Ovary (tissue), 9 donors: ENCODE results near the gene CNTNAP5. TPM values are rescaled to one million over a fixed set of nuclear protein-coding genes. Genes with fewer than 3 reads are reported as not detected.

Experiments
- DNase-seq, 5 donors: peaks; one replicate each; pipeline ENCODE4 v3.0.0-alpha.2; 2019 to 2020
- H3K27ac ChIP-seq, 2 donors: fragments of 200-600 bp; one replicate each; pipeline versions ENCODE4 v1.5.1 to v1.8.0; 2019 to 2022
- H3K27me3 ChIP-seq: fragments of 200-600 bp; one replicate; pipeline ENCODE4 v1.8.0; 2022
- H3K36me3 ChIP-seq: fragments of 200-600 bp; sonication (generic); one replicate; pipeline ENCODE4 v1.5.1; 2019
- H3K4me1 ChIP-seq: one replicate; pipeline ENCODE4 v1.8.1; 2013; ENCODE audit warnings: mild to moderate bottlenecking, moderate library complexity; ENCODE audit not compliant: insufficient read depth
- H3K4me3 ChIP-seq: fragments of 200-600 bp; sonication (generic); one replicate; pipeline ENCODE4 v1.5.1; 2017
- H3K9me3 ChIP-seq, 2 donors: fragments of 200-600 bp in 1 of 2; sonication (generic) in 1 of 2; one replicate each; pipeline versions ENCODE4 v1.5.1 to v1.8.1; 2013 to 2019; ENCODE audit warnings: mild to moderate bottlenecking in 1 of 2, moderate library complexity in 1 of 2
- CTCF ChIP-seq, 3 donors: fragments of 450-650 bp in 2 of 3; fragments of 200-600 bp in 1 of 3; IDR thresholded peaks; one replicate each; pipeline versions ENCODE4 v1.5.1 to v1.8.0; 2016 to 2022; ENCODE audit warnings: antibody characterized with exemption in 3 of 3, mild to moderate bottlenecking in 1 of 3
- EP300 ChIP-seq: sonication (generic); formaldehyde crosslinking; IDR thresholded peaks from one replicate; pipeline ENCODE4 v1.6.1; 2017; ENCODE audit warnings: antibody characterized with exemption
- POLR2A ChIP-seq: fragments of 450-650 bp; IDR thresholded peaks from one replicate; pipeline ENCODE4 v1.6.1; 2017; ENCODE audit warnings: antibody characterized with exemption, mild to moderate bottlenecking, moderate library complexity
- WGBS, 3 donors: extraction: QIAGEN DNeasy Blood & Tissue Kit in 1 of 3; methylation state at CpG; one replicate each; pipeline versions ENCODE4 v1.1.5 to v1.1.7; 2013 to 2017; 5-methylcytosine and 5-hydroxymethylcytosine counted together
- intact Hi-C, 4 donors: fragments of 100-400 bp; cut with DNase I; formaldehyde crosslinking; loops; one replicate each; pipeline versions ENCODE4 v1.11.0 to v1.15.1; 2022 to 2023
- polyA plus RNA-seq, 2 donors: library from polyadenylated mRNA; stranded (reverse); fragments of 200-250 nt in 1 of 2; fragments of 350-450 nt in 1 of 2; fragmentation: Illumina TruSeq in 1 of 2; extraction: RNeasy Lipid Tissue Mini Kit (QIAGEN cat#74804) in 1 of 2; gene quantifications; one replicate each; pipeline ENCODE4 v1.2.3, GENCODE V29; 2013 to 2014
- total RNA-seq, 7 donors: library from RNA; depleted of rRNA in 2 of 7; stranded (reverse); fragments of >200 nt in 2 of 7; fragmentation: NEBNext Ultra II Directional in 3 of 7; extraction: Animal tissue kit (Norgen Biotek cat#: 25700) in 3 of 7; gene quantifications; one replicate each; pipeline versions ENCODE4 v1.1.0 to v1.2.4, GENCODE V29; 2016 to 2023
- donor health status: DM: no; HTN: no; CAD: no; lungs with moderate emphysema.
- donor health status: DM: no; HTN: no; CAD: no.
- donor health status: Bipolar disorder and iron deficiency.
- donor health status: DM: yes; HTN: yes; CAD: no.
- donor health status: DM: no; HTN: no; CAD: no.
- donor health status: DM: yes; HTN: yes; CAD: no.

CNTNAP5 gene
- total and polyA plus RNA-seq, 9 donors = not detected

GRCh38 chr2:124272261-124272841, 247.3 kb downstream of the CNTNAP5 start:
- Histone ChIP-seq H3K4me3 (no peak overlapping the region), H3K27me3 (no peaks in the 10 kb centered on the region), H3K27ac (no peak overlapping the region), H3K9me3 (no peaks in the 10 kb centered on the region), H3K4me1 (no peaks in the 10 kb centered on the region), H3K36me3 (no peaks in the 10 kb centered on the region)
- intact Hi-C loops = no loop called here
- 46 to 56% (median 55%) methylated on average over 1 of the region's 1 CpG for WGBS, 3 donors
- no peak for DNase-seq
- TF ChIP-seq CTCF (IDR thresholded peaks at IDR 0.05) (no peak), POLR2A (no peak), EP300 (no peak)

GRCh38 chr2:124281541-124281940, 256.5 kb downstream of the CNTNAP5 start:
- Histone ChIP-seq H3K36me3 (no peaks in the 10 kb centered on the region), H3K27me3 (no peaks in the 10 kb centered on the region), H3K9me3 (no peaks in the 10 kb centered on the region), H3K27ac (no peak overlapping the region), H3K4me1 (no peaks in the 10 kb centered on the region), H3K4me3 (no peak overlapping the region)
- WGBS, 3 donors = 76 to 78% (median 77%) methylated on average over 10 of the region's 10 CpGs
- intact Hi-C loops = no loop called here
- TF ChIP-seq EP300 (no peak), POLR2A (no peak)
- DNase-seq = no peak

- Histone ChIP-seq H3K4me1 (no peaks in the 10 kb centered on the region), H3K9me3 (no peaks in the 10 kb centered on the region), H3K27ac (no peak overlapping the region), H3K4me3 (no peak overlapping the region), H3K36me3 (no peaks in the 10 kb centered on the region), H3K27me3 (no peaks in the 10 kb centered on the region)
- intact Hi-C loops = no loop called here
- no peak for TF ChIP-seq EP300
- TF ChIP-seq CTCF (IDR thresholded peaks at IDR 0.05) = no peak
- no peak for TF ChIP-seq POLR2A
- no peak for DNase-seq
These were observed 258.0 kb downstream of the CNTNAP5 start for GRCh38 chr2:124283096-124283495.

GRCh38 chr2:124286089-124286783, 261.1 kb downstream of the CNTNAP5 start:
- Histone ChIP-seq H3K27me3 (no peaks in the 10 kb centered on the region), H3K4me1 (no peaks in the 10 kb centered on the region), H3K9me3 (no peaks in the 10 kb centered on the region), H3K27ac (no peak overlapping the region), H3K36me3 (no peaks in the 10 kb centered on the region), H3K4me3 (no peak overlapping the region)
- TF ChIP-seq POLR2A (no peak), EP300 (no peak), CTCF (IDR thresholded peaks at IDR 0.05) (no peak)
- 81 to 89% (median 84%) methylated on average over 7 of the region's 7 CpGs for WGBS, 3 donors
- DNase-seq = no peak
- intact Hi-C loops = no loop called here

GRCh38 chr2:124289060-124289459, 264.0 kb downstream of the CNTNAP5 start:
- Histone ChIP-seq H3K4me3 (no peak overlapping the region), H3K36me3 (no peaks in the 10 kb centered on the region), H3K9me3 (no peaks in the 10 kb centered on the region), H3K27me3 (no peaks in the 10 kb centered on the region), H3K4me1 (no peaks in the 10 kb centered on the region), H3K27ac (no peak overlapping the region)
- no peak for TF ChIP-seq POLR2A
- 2 to 32% (median 13%) methylated on average over 1 of the region's 1 CpG for WGBS, 3 donors
- DNase-seq = no peak
- intact Hi-C loops = no loop called here
